Mammary microvascular endothelial cell (primary cell): Measurements from ENCODE around the gene ADGRA3. TPM values are rescaled to one million over a fixed set of nuclear protein-coding genes. Genes with fewer than 3 reads are reported as not detected.

Experiments
- total RNA-seq: library from RNA; depleted of rRNA; stranded (reverse); fragments of >200 nt; gene quantifications from 2 replicates; pipeline ENCODE4 v1.2.3, GENCODE V29; 2015

Gene ADGRA3
- 3.1 and 4.5 TPM in 2 replicates for total RNA-seq

GRCh38 chr4:22515888-22516541, at the start of gene ADGRA3:
TSS of gene ADGRA3 (minus strand) at chr4:22516066. CDS start at chr4:22515784, 282 bp downstream.

Other genes starting within 250 kb of the ADGRA3 start
- gene GBA3, start 176.9 kb upstream of the ADGRA3 start, total RNA-seq = not detected in 2 replicates